HG03066 (cell line): Measurements from ENCODE around the gene NPR3.

Experiments
- ATAC-seq: cut with Tn5 transposase; IDR thresholded peaks from one replicate; pipeline ENCODE4 v1.9.1; 2021; ENCODE audit warnings: low read depth; ENCODE audit not compliant: unreplicated experiment

The NPR3 gene

DNA sequence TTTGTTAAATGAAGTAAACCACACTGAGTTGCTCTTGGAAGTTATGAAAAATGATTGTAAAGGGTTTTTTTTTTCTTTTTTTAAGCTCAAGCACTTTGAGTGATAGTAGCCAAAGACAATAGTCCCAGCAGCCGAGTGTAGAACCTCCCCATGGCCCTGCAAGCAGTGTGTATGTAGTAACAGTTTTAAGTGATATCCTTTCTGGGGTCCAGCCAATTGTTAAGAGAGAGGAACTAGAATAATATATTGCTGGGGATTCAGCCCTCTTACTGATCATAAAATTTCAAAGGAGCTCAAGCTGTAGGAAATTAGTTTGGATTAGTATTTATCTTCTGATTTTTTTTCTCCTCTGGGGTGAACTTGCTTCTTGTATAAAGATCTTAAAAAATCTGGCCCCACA is 43.2 kb downstream of the NPR3 start:
- ATAC-seq, result no peak

DNA sequence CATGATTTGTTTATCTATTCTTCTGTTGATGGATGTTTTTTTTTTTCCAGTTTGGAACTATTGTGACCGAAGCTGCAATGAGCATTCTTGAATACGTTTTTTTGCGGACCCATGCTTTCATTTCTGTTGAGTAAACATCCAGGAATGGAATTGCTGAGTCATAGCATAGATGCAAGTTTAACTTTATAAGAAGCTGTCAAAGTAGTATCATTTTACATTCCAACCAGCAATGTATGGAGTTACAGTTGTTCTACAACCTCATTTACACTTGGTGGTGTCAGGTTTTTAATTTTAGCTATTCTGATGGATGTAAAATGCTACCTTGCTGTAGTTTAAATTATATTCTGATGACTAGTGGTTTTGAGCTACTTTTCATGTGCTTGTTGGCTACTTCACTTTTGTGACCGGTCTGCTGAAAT is 49.0 kb downstream of the NPR3 start:
- ATAC-seq, result no peak

DNA sequence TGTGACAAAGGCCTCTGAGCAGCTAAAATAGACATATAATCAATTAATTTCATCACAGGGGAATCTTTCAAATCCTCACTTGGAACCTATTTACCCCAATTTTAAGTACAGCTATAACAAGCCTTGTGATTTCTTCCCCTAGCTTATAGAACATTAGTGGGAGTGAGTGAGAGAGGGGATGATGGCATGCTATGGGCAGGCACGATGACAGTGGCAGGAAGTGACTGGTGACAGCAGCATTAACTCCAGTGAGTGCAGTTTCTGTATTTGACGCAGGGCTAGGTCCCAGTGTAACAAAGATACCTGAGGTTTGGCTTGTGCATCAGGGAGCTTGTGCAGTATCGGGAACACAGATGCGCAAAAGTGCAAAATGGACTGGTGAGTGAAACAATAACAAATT is 54.1 kb downstream of the NPR3 start:
- ATAC-seq, result no peak

DNA sequence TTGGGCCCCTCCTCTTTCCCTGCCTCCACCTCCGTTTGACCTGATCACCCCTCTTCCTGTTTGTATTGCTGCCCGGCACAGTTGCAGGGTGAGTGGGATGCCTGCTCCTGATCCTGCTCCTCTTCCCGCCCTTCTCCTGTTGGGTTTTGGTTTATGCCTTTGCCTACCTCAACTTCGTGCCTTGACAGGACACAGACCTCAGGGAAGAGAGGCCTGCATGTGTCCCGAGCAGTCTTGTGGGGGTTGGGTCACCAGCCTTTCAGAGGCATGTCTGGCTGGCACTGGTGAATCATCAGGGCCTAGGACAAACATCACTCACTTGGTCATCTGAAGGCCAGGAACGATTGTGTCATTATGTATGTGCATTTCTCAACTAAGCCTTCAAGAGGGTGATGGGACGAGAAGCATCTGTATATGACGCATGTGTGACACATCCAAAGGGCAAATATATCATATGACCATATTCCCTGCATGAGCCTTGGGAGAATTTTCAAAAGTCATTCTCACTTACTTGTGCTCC is 56.9 kb downstream of the NPR3 start:
- no peak for ATAC-seq

DNA sequence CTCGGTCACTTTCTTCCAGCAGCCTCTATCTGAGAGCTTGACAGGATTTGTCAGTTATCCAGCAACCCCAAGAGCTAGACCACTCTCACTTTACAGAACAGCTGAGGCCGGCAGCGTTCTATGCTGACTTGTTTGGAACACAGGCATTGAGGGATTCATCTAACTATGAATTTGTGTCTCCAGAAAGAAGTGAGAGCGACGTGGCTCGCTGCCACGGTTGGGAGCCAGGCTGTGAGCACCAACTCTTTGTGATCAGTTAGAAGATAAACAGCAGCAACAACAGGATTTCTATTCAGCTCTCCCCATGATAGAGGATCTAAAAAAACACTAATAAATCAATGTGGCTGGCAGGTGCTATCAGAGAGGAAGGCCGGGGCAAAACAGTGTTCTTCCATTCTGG is 58.6 kb downstream of the NPR3 start:
- no peak for ATAC-seq

DNA sequence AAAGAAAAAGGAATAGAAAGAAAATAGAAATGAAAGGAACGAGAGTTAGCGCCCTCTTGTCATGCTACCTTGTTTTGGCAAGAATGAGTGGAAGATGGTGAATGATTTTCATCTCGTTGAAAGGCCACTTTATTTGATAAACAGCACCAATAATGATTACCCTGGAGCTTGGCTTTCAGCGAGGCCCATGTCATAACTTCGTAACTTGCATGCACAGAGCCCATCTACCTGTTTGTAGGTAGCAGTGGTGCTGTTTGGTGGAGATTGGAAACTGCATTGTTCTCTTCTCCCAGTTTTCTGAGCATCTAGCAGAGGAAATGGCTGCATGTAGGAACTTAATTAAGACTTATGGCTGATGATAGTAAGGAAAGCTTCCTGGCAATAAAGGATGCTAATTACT is 59.3 kb downstream of the NPR3 start:
- ATAC-seq, result no peak

DNA sequence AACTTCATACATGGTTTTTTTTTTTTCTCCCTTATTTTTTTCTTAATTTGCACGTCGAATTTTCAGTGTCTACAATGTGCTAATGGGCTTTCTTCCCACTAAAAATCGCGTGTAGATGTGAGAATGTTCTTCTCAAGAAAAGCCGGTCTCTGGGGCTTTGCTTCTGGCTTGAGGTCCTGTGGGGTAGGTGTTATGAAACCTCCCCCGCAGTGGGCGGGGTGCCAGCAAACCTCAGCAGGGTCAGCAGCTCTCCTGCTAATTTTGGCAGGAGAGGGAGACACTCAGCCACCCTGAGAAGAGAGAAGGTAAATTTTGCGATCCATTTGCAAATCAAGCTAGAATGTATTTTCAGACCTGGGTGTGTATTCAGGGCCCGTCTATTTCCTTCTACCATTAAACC is 59.9 kb downstream of the NPR3 start:
- ATAC-seq, result no peak

DNA sequence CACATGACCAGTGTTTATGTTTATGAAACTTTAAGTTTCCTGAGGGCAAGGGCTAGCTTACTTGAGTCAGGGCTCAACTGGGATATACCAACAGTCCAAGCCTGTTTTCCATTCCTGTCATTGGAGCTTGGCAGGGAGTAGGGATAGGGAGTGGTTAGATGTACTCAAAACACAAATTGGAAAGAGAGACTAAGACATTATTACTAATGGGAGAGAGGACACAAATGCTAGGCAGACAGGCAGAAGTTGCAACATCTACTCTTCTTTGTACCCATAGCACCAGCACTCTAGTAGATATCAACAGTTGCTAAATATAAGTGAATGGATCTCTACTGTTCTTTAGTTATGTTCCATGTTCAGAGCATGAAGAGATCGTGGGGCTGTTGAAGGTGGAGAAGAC is 62.8 kb downstream of the NPR3 start:
- ATAC-seq, result no peak

DNA sequence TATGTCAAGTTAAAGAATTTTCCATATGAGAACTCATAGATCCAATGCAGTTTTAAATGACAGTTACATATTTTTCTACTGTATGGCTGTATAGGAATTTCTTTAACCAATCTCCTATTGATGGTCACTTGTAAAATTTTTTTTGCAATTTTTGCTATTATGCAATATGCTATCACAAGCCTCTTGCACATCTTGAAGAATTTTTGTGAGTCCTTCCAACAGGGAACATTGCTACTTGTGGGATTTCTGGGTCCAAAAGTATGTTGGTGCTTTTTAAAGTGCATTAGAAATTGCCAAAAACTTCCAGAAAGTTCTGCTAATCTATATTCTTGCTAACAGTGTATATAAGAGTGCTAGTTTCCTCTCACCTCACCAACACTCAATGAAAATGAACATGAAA is 65.1 kb downstream of the NPR3 start:
- ATAC-seq, result no peak

DNA sequence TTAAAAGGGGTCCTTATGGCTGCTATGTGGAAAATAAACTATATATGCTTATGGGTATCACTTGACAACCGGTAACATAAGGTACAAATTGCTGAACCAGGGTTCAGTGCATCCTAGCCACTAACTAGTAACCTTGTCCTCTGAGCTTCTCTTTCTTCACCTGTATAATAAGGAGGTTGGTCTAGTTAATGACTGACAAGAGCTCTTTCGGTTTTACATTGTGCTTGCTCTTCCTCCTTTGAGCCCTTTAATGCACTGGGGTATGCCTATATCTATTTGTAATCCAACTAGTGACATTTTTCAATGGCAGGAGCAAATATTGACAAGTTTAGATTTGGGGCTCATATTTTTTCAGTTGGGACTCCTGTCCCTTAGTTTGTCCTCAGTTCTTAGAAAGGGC is 66.1 kb downstream of the NPR3 start:
- ATAC-seq, result no peak

DNA sequence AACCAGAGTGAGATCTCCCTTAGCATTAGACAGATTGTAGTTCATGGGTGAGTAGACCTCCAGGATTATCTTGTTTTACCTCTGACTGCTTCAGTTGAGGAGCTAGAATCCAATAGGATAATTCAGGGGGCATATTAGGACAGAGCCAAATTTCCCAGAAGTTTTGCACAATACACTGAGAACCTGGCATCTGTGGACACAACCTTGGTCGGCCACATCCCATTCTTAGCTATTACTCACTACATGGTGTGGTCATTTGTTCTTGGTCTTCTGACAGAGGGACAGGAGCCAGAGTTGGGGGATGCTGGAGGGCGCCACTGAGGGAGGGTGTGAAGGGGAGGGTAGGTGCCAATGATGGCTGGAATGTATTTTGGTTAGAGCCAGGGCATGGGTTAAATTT is 66.6 kb downstream of the NPR3 start:
- no peak for ATAC-seq

DNA sequence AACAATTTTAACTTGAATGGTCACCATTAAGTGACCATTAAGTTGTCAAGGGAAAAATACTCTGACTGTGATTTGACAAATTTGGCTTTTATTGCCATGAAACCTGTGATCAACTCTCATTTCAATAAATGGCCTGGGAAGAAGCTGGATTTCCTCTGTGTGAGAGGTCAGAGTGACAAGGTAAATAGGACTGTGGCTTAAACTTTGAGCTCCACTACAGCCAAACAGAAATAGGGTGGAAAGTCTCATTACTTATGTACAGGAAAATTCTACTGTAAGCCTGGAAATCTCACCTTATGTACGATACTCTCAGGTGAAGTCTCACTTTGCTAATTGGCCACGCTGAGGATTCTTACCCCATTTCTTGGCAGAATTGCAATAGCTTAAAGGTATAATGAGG is 67.3 kb downstream of the NPR3 start:
- ATAC-seq, result no peak

DNA sequence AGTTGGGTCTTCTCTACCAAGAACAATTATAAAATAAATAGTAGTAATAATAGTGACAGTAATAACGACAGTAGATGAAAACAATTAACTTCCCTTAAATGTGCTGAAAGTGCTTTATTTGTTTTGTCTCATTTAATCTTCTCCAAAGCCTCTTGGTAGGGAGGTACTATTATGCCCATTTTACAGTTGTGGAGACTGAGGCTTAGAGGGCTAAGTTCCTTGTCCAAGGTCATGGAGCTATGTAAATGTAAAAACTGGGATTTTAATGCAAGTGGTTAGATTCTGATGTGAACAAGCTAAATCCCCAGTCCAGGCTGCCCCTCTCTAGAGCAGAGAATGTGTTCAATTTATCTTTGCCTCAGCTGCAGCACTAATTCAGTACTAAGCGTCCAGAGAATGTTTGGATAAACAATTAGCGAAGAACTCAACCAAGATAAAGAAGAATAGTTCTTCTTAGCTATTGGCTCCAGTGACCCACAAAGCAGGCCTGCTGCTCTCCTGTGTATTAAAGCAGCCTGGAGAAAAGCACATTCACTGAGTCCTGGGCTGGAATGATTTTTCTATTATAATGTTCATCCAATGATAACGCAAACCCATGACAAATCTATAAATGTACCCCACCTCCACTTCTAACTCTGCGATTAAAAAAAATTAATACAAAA is 68.8 kb downstream of the NPR3 start:
- no peak for ATAC-seq

DNA sequence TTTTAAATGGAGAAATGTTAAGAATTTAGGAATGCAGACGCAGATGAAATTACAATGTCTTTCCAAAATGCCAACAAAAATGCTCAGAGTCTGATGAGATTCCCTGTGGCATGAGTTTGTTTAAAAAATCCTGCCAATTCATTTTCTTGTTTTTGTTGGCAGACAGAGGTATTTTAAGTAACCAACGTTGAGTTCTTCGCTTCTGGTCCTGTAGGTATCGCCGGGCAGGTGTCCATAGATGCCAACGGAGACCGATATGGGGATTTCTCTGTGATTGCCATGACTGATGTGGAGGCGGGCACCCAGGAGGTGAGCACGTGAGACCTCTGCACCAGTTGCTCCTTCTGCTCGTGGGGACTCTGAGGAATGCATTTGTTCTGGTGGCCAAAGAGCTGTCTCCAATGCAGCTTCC is 69.4 kb downstream of the NPR3 start:
- no peak for ATAC-seq

DNA sequence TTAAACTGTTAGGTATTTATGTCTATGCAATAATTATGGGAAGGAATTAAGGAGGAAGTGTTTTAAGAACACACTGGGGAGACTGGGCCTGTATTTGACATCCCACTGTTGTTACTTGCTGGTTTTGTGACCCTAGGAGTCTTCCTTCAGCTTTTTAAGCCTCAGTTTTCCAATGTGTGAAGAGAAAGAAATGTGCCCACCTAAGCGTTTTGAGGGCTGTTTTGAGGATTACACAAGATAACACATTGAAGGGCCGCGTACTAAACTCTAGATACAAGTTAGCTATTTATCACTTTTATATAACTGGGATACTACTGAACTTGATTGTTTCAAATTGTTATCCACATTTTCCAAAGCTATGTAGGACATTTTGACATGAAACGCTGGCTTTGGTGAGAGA is 72.5 kb downstream of the NPR3 start:
- no peak for ATAC-seq

DNA sequence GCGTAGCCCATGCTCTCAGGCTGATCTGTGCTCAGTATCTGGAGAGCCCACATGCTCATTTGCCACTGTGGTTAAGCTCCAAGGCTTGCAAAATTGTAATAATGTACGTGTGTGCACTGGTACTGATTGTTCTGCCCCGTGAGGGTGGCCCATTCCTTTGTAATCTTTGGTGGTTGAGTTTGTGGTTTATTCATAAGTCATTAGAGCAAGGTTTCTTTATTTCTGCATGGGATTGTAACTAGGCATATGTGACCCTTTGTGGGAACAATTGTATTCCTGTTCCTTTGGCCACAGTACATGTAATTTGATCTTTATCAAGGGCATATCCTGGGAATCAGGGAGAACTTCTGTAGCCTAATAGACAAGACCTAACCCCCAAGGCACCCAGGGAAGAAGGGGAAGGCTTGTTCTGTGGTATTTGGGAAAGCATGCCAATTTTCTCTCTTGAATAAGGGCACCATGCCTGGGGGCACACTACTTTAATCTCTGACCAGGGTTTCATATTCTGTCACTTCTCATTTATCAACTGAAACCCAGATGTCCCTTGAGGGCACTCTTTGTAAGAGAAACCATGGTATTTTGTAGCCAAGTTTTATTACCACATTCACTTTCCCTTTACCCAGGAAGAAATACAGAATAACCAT is 74.6 kb downstream of the NPR3 start:
- no peak for ATAC-seq

DNA sequence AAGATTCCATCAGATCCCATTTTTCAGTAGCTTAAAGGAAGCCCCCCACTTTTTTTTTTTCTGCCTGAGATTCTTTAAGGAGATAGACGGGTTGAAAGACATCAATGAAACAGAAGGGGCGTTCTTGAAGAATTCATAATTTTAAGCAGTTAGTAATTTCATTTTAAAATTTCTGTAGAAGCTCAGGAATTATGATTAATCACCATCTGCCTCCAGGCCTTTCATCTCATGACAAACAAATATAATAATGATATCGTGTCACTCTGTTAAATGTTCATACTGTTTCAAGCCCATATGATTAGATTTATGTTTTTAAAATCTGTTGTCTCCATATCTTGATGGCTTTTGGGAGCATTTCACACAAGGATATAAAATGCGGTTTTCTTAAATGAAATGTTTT is 75.2 kb downstream of the NPR3 start:
- no peak for ATAC-seq

DNA sequence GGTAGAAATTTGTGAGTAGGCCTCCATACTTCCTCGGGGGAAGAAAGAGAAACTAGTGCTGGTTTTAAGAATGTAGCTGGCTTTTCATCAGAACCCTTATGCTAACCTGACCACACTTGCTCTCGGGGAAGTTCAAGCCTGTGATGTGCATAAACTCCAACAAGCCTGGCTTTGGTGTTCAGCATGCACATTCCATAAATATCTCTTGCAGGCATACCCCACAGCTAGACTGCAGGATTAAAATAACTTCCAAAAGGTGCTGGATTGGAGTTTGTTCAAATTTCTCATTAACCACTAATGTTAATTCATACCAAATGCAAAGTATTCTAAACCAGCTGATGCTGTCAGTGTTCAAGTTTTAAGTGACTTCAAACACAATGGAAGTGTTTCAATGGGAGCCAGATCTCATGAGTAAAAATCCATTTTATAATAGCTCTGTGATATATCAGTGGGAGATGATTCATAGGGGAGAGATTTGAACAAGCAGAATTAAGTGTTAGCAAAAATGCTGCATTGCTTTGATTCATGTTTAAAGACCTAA is 79.4 kb downstream of the NPR3 start:
- ATAC-seq, result no peak

DNA sequence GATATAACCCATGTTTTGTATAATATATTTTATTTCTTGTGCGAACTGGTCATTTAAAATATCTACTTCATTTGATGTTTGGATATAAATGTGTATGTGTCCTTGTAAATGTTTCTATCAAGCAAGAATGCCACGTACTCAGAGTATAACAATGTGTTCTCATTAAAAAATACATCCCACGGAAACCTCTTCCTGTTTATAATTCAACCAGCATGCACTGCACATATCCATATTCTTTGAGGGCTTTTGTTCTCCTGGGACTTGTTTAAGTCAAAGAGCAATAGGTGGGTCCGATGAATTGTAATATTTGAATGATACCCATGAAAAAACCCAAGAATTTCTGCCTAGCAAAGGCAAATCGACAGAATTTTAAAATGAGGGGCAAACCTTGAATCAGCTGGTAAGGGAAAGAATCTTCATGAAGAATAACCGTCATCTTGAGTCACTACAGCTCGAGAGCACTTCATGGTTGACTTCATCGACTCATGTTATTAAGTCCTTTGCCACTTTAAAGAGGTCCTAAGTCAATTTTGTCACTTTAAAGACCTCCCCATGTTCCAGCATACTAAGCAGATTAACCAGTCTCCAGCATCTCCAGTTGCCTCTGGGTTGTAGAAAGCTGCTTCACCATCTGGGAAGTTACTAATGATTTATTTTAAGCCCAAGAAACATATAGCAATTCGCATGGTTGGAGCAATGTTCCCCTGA is 80.6 kb downstream of the NPR3 start:
- no peak for ATAC-seq

DNA sequence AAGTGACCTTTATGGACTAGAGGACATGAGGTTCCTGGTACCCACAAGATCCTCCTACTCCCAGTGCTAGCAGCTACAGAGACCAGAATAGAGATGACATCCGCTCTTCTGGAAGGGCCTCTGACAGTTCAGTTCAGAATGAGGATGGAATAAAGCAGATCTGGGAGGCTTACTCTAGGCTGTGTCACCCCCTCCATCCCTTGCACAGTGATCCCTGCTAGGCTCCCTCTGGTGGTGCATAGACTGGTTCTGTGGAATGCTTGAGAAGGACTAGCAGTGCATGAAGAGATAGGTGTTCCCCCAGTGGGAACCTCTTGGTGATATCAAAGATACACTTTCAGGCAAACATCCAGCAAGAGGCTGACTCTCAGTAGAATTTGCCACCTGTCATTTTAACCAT is 83.0 kb downstream of the NPR3 start:
- ATAC-seq, result no peak

DNA sequence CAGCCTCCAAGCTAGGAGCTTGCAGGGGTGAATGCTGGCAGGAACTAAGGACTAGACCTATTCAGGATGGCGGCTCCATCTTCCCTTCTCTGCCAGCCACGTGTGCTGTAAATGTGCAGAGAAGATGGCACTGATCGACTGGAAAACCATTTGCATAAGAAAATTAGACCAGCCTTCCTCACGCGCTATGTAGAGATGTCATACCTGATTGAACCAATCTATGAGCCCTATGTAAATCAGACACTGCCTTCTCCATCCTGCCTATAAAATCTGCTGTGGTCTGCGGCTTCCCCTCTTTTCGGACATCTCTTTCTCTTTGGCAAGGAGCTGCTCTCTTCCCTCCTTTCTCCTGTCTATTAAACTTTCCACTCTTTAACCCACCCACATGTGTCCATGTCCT is 91.6 kb downstream of the NPR3 start:
- ATAC-seq, result no peak

DNA sequence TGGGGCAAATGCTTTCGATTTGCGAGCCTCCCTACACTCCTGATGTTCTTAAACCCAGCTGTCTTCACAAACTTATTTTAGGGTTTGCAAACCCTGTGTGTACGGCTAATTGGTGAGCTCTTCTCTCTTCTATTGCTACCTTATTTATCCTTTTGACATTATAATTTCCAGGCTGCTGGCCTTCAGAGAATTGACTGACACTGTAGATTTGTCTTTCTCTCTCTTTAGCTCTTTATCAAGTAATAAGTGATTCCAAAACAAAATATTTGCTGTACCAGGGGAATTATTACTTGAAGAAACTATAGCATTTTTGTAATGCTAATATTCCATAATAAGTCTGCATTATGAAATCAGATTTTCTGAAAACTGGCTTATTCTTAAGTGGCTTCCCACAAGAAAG is 92.5 kb downstream of the NPR3 start:
- ATAC-seq, result no peak
